IMR-90 (cell line): Measurements from ENCODE around the gene FFAR1. TPM values are rescaled to one million over a fixed set of nuclear protein-coding genes. Genes with fewer than 3 reads are reported as not detected.

ENCODE experiments used
- ATAC-seq: fragments of 200-7000 bp; cut with Tn5 transposase; 2 replicates; pipeline ENCODE4 v1.9.1; 2020; ENCODE audit warnings: low read depth, mild to moderate bottlenecking, moderate library complexity
- BruUV-seq: library from RNA; stranded (reverse); fragments of 400-500 nt; replicated peaks from 2 replicates; lab custom pipeline; 2021; lab: Mats Ljungman, UMichigan
- CTCF ChIA-PET: fragments of 300-600 bp; formaldehyde crosslinking; extraction: SDS; loops from one replicate; lab custom pipeline; 2021; ENCODE audit warnings: antibody characterized with exemption; lab: Yijun Ruan, JAX
- POLR2A ChIA-PET: fragments of 300-600 bp; sonication (Branson Sonifier 250); formaldehyde crosslinking; loops from one replicate; lab custom pipeline; 2022; ENCODE audit warnings: antibody characterized with exemption; ENCODE audit not compliant: unreplicated experiment; lab: Charles Lee
- DNase-seq: peaks from one replicate; pipeline ENCODE4 v3.0.0; 2013
- H2AFZ ChIP-seq: replicated peaks from 2 replicates; pipeline ENCODE3; 2013; ENCODE audit warnings: low read length, mild to moderate bottlenecking; ENCODE audit not compliant: poor library complexity
- H2AK5ac ChIP-seq: 2 replicates; pipeline ENCODE4 v1.6.1; 2013; ENCODE audit warnings: low read depth, low read length, inconsistent platforms
- H2AK9ac ChIP-seq: replicated peaks from 2 replicates; pipeline ENCODE3; 2013; ENCODE audit warnings: mild to moderate bottlenecking, low read depth, low read length, moderate library complexity; ENCODE audit not compliant: poor library complexity
- H2BK120ac ChIP-seq: 2 replicates; pipeline ENCODE4 v1.6.1; 2013; ENCODE audit warnings: low read depth, low read length, inconsistent platforms
- H2BK15ac ChIP-seq: 3 replicates; pipeline ENCODE4 v1.6.1; 2013; ENCODE audit warnings: low read depth, low read length, inconsistent platforms
- H2BK20ac ChIP-seq: 2 replicates; pipeline ENCODE4 v1.6.1; 2013; ENCODE audit warnings: low read depth, mild to moderate bottlenecking, inconsistent platforms, low read length, moderate library complexity
- H2BK5ac ChIP-seq: 2 replicates; pipeline ENCODE4 v1.6.1; 2013; ENCODE audit warnings: mild to moderate bottlenecking, low read depth, low read length, inconsistent platforms; ENCODE audit not compliant: poor library complexity, severe bottlenecking
- H3K14ac ChIP-seq: replicated peaks from 2 replicates; pipeline ENCODE4 v1.6.1; 2013; ENCODE audit warnings: low read depth, low read length, inconsistent platforms
- H3K18ac ChIP-seq: 2 replicates; pipeline ENCODE4 v1.6.1; 2013; ENCODE audit warnings: low read depth, low read length, control low read depth
- H3K23ac ChIP-seq: 2 replicates; pipeline ENCODE4 v1.6.1; 2013; ENCODE audit warnings: low read depth, low read length, inconsistent platforms
- H3K27ac ChIP-seq: 2 replicates; pipeline ENCODE4 v1.5.1; 2013; ENCODE audit warnings: mild to moderate bottlenecking, control low read depth, low read length; ENCODE audit not compliant: insufficient read depth
- H3K27me3 ChIP-seq: 2 replicates; pipeline ENCODE4 v1.6.1; 2013; ENCODE audit warnings: low read length; ENCODE audit not compliant: control insufficient read depth, insufficient read depth
- H3K36me3 ChIP-seq: 2 replicates; pipeline ENCODE4 v1.6.1; 2013; ENCODE audit warnings: low read length, mixed read lengths; ENCODE audit not compliant: control insufficient read depth, insufficient read depth
- H3K4ac ChIP-seq: 2 replicates; pipeline ENCODE4 v1.6.1; 2013; ENCODE audit warnings: low read depth, low read length, inconsistent platforms
- H3K4me1 ChIP-seq: 2 replicates; pipeline ENCODE4 v1.6.1; 2013; ENCODE audit warnings: low read length, mixed read lengths; ENCODE audit not compliant: control insufficient read depth, insufficient read depth
- H3K4me2 ChIP-seq: 2 replicates; pipeline ENCODE4 v1.6.1; 2013; ENCODE audit warnings: low read depth, mild to moderate bottlenecking, control low read depth, low read length, moderate library complexity
- H3K4me3 ChIP-seq: 2 replicates; pipeline ENCODE4 v1.5.1; 2013; ENCODE audit warnings: low read depth, mild to moderate bottlenecking, control low read depth, low read length, moderate library complexity; ENCODE audit not compliant: insufficient read depth
- H3K56ac ChIP-seq: 2 replicates; pipeline ENCODE4 v1.6.1; 2013; ENCODE audit warnings: low read length, inconsistent platforms; ENCODE audit not compliant: insufficient read depth; ENCODE audit errors: extremely low read depth
- H3K79me1 ChIP-seq, 2 experiments: 2 replicates each; pipeline ENCODE4 v1.6.1; 2013; ENCODE audit warnings: low read length in 2 of 2, inconsistent platforms in 1 of 2, low read depth in 1 of 2
- H3K9ac ChIP-seq: 2 replicates; pipeline ENCODE4 v1.6.1; 2013; ENCODE audit warnings: low read depth, low read length, control low read depth
- H3K9me1 ChIP-seq: 2 replicates; pipeline ENCODE4 v1.6.1; 2013; ENCODE audit warnings: low read length, inconsistent platforms; ENCODE audit not compliant: insufficient read depth
- H3K9me3 ChIP-seq: 2 replicates; pipeline ENCODE4 v1.6.1; 2013; ENCODE audit warnings: low read length; ENCODE audit not compliant: control insufficient read depth, insufficient read depth
- H4K20me1 ChIP-seq: 2 replicates; pipeline ENCODE4 v1.6.1; 2013; ENCODE audit warnings: low read length, inconsistent platforms; ENCODE audit not compliant: insufficient read depth
- H4K5ac ChIP-seq: 2 replicates; pipeline ENCODE4 v1.6.1; 2013; ENCODE audit warnings: mild to moderate bottlenecking, low read depth, low read length, control low read depth
- H4K8ac ChIP-seq, 2 experiments: 2 replicates each; pipeline ENCODE4 v1.6.1; 2013; ENCODE audit warnings: low read depth in 2 of 2, low read length in 2 of 2, control low read depth in 1 of 2, inconsistent platforms in 1 of 2
- H4K91ac ChIP-seq: 2 replicates; pipeline ENCODE4 v1.6.1; 2013; ENCODE audit warnings: low read depth, low read length, inconsistent platforms; ENCODE audit not compliant: insufficient read depth
- CHD1 ChIP-seq: IDR thresholded peaks from 2 replicates; pipeline ENCODE4 v1.6.1; 2012; ENCODE audit warnings: low read depth, low read length, improper control_type of control experiment
- FOS ChIP-seq: fragments of 150-350 bp; IDR thresholded peaks from 2 replicates; pipeline ENCODE4 v1.6.1; 2016; ENCODE audit warnings: low read depth, low read length
- MXI1 ChIP-seq: IDR thresholded peaks from 2 replicates; pipeline ENCODE4 v1.6.1; 2012; ENCODE audit warnings: low read depth, mild to moderate bottlenecking, low read length, moderate library complexity, borderline replicate concordance
- NFE2L2 ChIP-seq: fragments of 150-350 bp; IDR thresholded peaks from 2 replicates; pipeline ENCODE4 v1.6.1; 2016; ENCODE audit warnings: low read depth, mild to moderate bottlenecking, low read length
- RAD21 ChIP-seq: IDR thresholded peaks from 2 replicates; pipeline ENCODE4 v1.6.1; 2012; ENCODE audit warnings: low read length, improper control_type of control experiment
- RFX5 ChIP-seq: IDR thresholded peaks from 2 replicates; pipeline ENCODE4 v1.8.0; 2012; ENCODE audit warnings: low read depth, mild to moderate bottlenecking, low read length, moderate library complexity
- WGBS, 2 experiments: methylation state at CpG; one replicate each; pipeline versions ENCODE4 v1.1.5 to v1.1.7; 2013; ENCODE audit warnings: missing lambda C conversion rate in 2 of 2; ENCODE audit not compliant: insufficient read length in 1 of 2; ENCODE audit errors: extremely low coverage in 2 of 2; 5-methylcytosine and 5-hydroxymethylcytosine counted together
- dilution Hi-C: fragments of 300-500 bp; cut with HindIII; formaldehyde crosslinking; loops from one replicate; pipeline ENCODE4 v1.14.3; 2018; ENCODE audit warnings: low sequenced_read_pairs; ENCODE audit not compliant: unreplicated experiment
- in situ Hi-C: fragments of 300-500 bp; cut with MboI; formaldehyde crosslinking; loops from 3 replicates; pipeline ENCODE4 v1.14.3; 2019; ENCODE audit warnings: low sequenced_read_pairs, inconsistent platforms, mixed read lengths
- intact Hi-C: fragments of 100-400 bp; cut with micrococcal nuclease; formaldehyde crosslinking; loops from 2 replicates; pipeline ENCODE4 v1.10.0; 2022
- polyA plus RNA-seq, 3 experiments: library from polyadenylated mRNA; depleted of rRNA; stranded (reverse); fragments of >200 nt; gene quantifications; 2 replicates each; pipeline ENCODE4 v1.2.3, GENCODE V29; 2012; ENCODE audit warnings: low replicate concordance in 1 of 3
- total RNA-seq: library from RNA; depleted of rRNA; stranded (reverse); fragments of >200 nt; gene quantifications from 2 replicates; pipeline ENCODE4 v1.2.3, GENCODE V29; 2012

The FFAR1 gene
- total and polyA plus RNA-seq, 2 of the 4 experiments (the other 2 are of a cell fraction): not detected

DNA sequence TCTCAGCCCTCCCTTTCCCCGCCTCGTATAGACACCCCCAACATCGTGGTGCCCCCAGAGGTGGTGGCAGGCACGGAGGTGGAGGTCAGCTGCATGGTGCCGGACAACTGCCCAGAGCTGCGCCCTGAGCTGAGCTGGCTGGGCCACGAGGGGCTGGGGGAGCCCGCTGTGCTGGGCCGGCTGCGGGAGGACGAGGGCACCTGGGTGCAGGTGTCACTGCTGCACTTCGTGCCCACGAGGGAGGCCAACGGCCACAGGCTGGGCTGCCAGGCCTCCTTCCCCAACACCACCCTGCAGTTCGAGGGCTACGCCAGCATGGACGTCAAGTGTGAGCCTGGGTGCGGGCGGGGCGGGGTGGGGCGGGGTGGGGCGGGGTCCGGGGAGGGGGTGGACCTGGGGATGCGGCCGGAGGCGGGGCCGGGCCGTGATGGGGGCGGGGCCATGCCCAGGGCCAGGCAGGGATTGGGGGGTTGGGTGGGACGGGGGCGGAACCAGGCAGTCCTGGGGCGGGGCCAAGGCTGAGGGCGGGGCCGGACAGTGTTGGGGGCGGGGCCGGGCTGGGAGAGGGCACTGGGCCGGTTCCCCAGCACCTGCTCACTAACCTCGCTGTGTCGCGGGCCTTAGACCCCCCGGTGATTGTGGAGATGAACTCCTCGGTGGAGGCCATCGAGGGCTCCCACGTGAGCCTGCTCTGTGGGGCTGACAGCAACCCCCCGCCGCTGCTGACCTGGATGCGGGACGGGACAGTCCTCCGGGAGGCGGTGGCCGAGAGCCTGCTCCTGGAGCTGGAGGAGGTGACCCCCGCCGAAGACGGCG is 48.0 kb upstream of the FFAR1 start (continued):
- no peak for TF ChIP-seq NFE2L2
- no peak for TF ChIP-seq MXI1
- no peak for TF ChIP-seq RAD21
- TF ChIP-seq FOS: no peak

DNA sequence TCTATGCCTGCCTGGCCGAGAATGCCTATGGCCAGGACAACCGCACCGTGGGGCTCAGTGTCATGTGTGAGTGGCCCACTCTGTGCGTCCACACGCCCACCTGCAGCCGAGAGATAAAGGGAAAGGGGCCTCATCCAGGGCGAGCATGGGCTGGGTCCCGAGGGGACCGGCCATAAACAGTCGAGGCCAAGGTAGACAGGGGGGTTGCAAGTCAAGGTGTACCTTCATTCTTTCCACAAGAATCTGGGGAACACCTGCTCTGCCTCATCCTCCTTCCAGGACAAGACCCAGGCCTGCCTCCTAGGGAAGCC is 47.4 kb upstream of the FFAR1 start:
- no peaks in the 10 kb centered on the region for H3K9me3 ChIP-seq
- no peak overlapping the region for H3K4me3 ChIP-seq
- no peak overlapping the region for H4K8ac ChIP-seq
- no TSS peak for BruUV-seq
- in situ Hi-C loops: no loop called here
- no peak overlapping the region for H2AK9ac ChIP-seq
- no peak overlapping the region for H2BK5ac ChIP-seq
- H3K4ac ChIP-seq: no peak overlapping the region
- peak overlapping the region; percentile 43 for H2AFZ ChIP-seq
- WGBS, 2 experiments: no CpG with 5 or more reads among the region's 10 CpGs
- no peak overlapping the region for H3K9ac ChIP-seq
- dilution Hi-C loops: no loop called here
- intact Hi-C loops: no loop called here
- no peak overlapping the region for H3K56ac ChIP-seq
- no peak overlapping the region for H2AK5ac ChIP-seq
- no peaks in the 10 kb centered on the region for H3K36me3 ChIP-seq
- DNase-seq (no peak), ATAC-seq (no peak)
- H3K23ac ChIP-seq: no peak overlapping the region
- ChIA-PET CTCF (no interaction called here), POLR2A (no interaction called here)
- peaks cover 4% of the 10 kb centered on the region for H3K27me3 ChIP-seq
- no peaks in the 10 kb centered on the region for H3K79me1 ChIP-seq
- no peak overlapping the region for H3K14ac ChIP-seq
- H2BK20ac ChIP-seq: no peak overlapping the region
- H3K27ac ChIP-seq: no peak overlapping the region
- H2BK120ac ChIP-seq: no peak overlapping the region
- H4K5ac ChIP-seq: no peak overlapping the region
- H3K4me1 ChIP-seq: no peaks in the 10 kb centered on the region
- no peak overlapping the region for H2BK15ac ChIP-seq
- H3K4me2 ChIP-seq: no peak overlapping the region
- TF ChIP-seq CHD1 (no peak), RFX5 (no peak), RAD21 (no peak)
- no peaks in the 10 kb centered on the region for H4K20me1 ChIP-seq
- H4K91ac ChIP-seq: no peak overlapping the region
- no peak overlapping the region for H3K18ac ChIP-seq
- H3K9me1 ChIP-seq: peaks cover 15% of the 10 kb centered on the region
